GM23338 (cell line): ENCODE measurements around the gene CRYL1. TPM values are rescaled to one million over a fixed set of nuclear protein-coding genes. Genes with fewer than 3 reads are reported as not detected.

Source experiments
- ATAC-seq: fragments of 200-7000 bp; cut with Tn5 transposase; 3 replicates; pipeline ENCODE4 v1.9.1; 2020
- DNase-seq: peaks from one replicate; pipeline ENCODE4 v3.0.0-alpha.2; 2015; ENCODE audit warnings: low spot score
- H2AFZ ChIP-seq: fragments of 200-600 bp; sonication (generic); 2 replicates; pipeline ENCODE4 v1.8.0; 2016; ENCODE audit warnings: antibody characterized with exemption, mild to moderate bottlenecking, moderate library complexity
- H3F3A ChIP-seq: fragments of 200-600 bp; sonication (generic); replicated peaks from 2 replicates; pipeline ENCODE4 v1.8.0; 2017; ENCODE audit warnings: antibody characterized with exemption, mixed run types, low read depth
- H3K27ac ChIP-seq: fragments of 200-600 bp; sonication (generic); 2 replicates; pipeline ENCODE4 v1.6.1; 2016; ENCODE audit warnings: low read depth
- H3K27me3 ChIP-seq: fragments of 200-600 bp; sonication (generic); 2 replicates; pipeline ENCODE4 v1.8.0; 2016; ENCODE audit warnings: mild to moderate bottlenecking, mixed run types, moderate library complexity; ENCODE audit not compliant: insufficient read depth
- H3K36me3 ChIP-seq: fragments of 200-600 bp; sonication (generic); 2 replicates; pipeline ENCODE4 v1.8.0; 2016; ENCODE audit warnings: mild to moderate bottlenecking; ENCODE audit not compliant: insufficient read depth
- H3K4me1 ChIP-seq: fragments of 200-600 bp; sonication (generic); 2 replicates; pipeline ENCODE4 v1.8.0; 2016; ENCODE audit warnings: mild to moderate bottlenecking, moderate library complexity; ENCODE audit not compliant: insufficient read depth
- H3K4me2 ChIP-seq: fragments of 200-600 bp; sonication (generic); 2 replicates; pipeline ENCODE4 v1.7.1; 2017; ENCODE audit warnings: mixed run types
- H3K4me3 ChIP-seq: fragments of 200-600 bp; sonication (generic); 2 replicates; pipeline ENCODE4 v1.6.1; 2016; ENCODE audit warnings: mixed run types
- H3K79me2 ChIP-seq: fragments of 200-600 bp; sonication (generic); replicated peaks from 2 replicates; pipeline ENCODE4 v1.8.0; 2017; ENCODE audit warnings: mild to moderate bottlenecking; ENCODE audit not compliant: insufficient read depth
- H3K9me2 ChIP-seq: fragments of 200-600 bp; sonication (generic); 2 replicates; pipeline ENCODE4 v1.8.0; 2017; ENCODE audit not compliant: insufficient read depth
- H4K20me1 ChIP-seq: fragments of 200-600 bp; sonication (generic); replicated peaks from 2 replicates; pipeline ENCODE4 v1.8.0; 2017; ENCODE audit warnings: mild to moderate bottlenecking; ENCODE audit not compliant: insufficient read depth
- H3K27ac Mint-ChIP-seq: 2 replicates; pipeline ENCODE4 v1.8.0; 2020; ENCODE audit warnings: inconsistent platforms, mild to moderate bottlenecking, moderate library complexity, mixed read lengths
- H3K27me3 Mint-ChIP-seq: 3 replicates; pipeline ENCODE4 v1.8.0; 2022; ENCODE audit warnings: low read depth, mild to moderate bottlenecking, moderate library complexity, mixed read lengths, inconsistent platforms; ENCODE audit not compliant: insufficient read depth, poor library complexity
- H3K36me3 Mint-ChIP-seq: 3 replicates; pipeline ENCODE4 v1.8.0; 2021; ENCODE audit warnings: low read depth, mild to moderate bottlenecking, inconsistent platforms, moderate library complexity, mixed read lengths
- H3K4me1 Mint-ChIP-seq: 3 replicates; pipeline ENCODE4 v1.8.0; 2020; ENCODE audit warnings: mild to moderate bottlenecking, inconsistent platforms, mixed read lengths
- H3K4me3 Mint-ChIP-seq: 3 replicates; pipeline ENCODE4 v1.8.0; 2021; ENCODE audit warnings: moderate library complexity, mild to moderate bottlenecking, inconsistent platforms, mixed read lengths
- H3K9me3 Mint-ChIP-seq: 3 replicates; pipeline ENCODE4 v1.8.0; 2020; ENCODE audit warnings: moderate library complexity, mild to moderate bottlenecking, inconsistent platforms, mixed read lengths
- CREB1 ChIP-seq: fragments of 250-450 bp; sonication (Bioruptor Pico); IDR thresholded peaks from 2 replicates; pipeline ENCODE4 v1.5.0; 2020; ENCODE audit warnings: low read depth, mild to moderate bottlenecking, moderate library complexity
- CTCF ChIP-seq, 2 experiments: fragments of 200-600 bp in 1 of 2; sonication (generic) in 1 of 2; conservative IDR thresholded peaks; 2 replicates each; pipeline versions ENCODE4 v1.5.1 to v1.6.1; 2016 to 2017; ENCODE audit warnings: antibody characterized with exemption in 2 of 2, low read depth in 2 of 2, mild to moderate bottlenecking in 2 of 2, moderate library complexity in 1 of 2
- ETS1 ChIP-seq: IDR thresholded peaks from 2 replicates; pipeline ENCODE4 v1.6.1; 2016; ENCODE audit warnings: antibody characterized with exemption
- EZH2 ChIP-seq: fragments of 200-600 bp; sonication (generic); IDR thresholded peaks from one replicate; pipeline ENCODE4 v1.8.0; 2017; ENCODE audit warnings: antibody characterized with exemption, mild to moderate bottlenecking, low read depth; ENCODE audit not compliant: unreplicated experiment
- EZH2phosphoT487 ChIP-seq: fragments of 200-600 bp; sonication (generic); IDR thresholded peaks from one replicate; pipeline ENCODE4 v1.8.1; 2018; ENCODE audit warnings: antibody characterized with exemption; ENCODE audit not compliant: unreplicated experiment
- JUNB ChIP-seq: IDR thresholded peaks from one replicate; pipeline ENCODE4 v1.6.1; 2016; ENCODE audit warnings: antibody characterized with exemption; ENCODE audit not compliant: unreplicated experiment
- NANOG ChIP-seq: IDR thresholded peaks from 2 replicates; pipeline ENCODE4 v1.6.1; 2016; ENCODE audit warnings: antibody characterized with exemption, borderline replicate concordance
- POLR2AphosphoS5 ChIP-seq: IDR thresholded peaks from 2 replicates; pipeline ENCODE4 v1.6.1; 2016; ENCODE audit warnings: antibody characterized with exemption, low read depth
- REST ChIP-seq: IDR thresholded peaks from one replicate; pipeline ENCODE4 v1.6.1; 2018; ENCODE audit warnings: antibody characterized with exemption; ENCODE audit not compliant: unreplicated experiment
- STAT1 ChIP-seq: IDR thresholded peaks from one replicate; pipeline ENCODE4 v1.6.1; 2016; ENCODE audit warnings: antibody characterized with exemption; ENCODE audit not compliant: unreplicated experiment
- ZNF114 ChIP-seq: fragments of 250-450 bp; sonication (Bioruptor Pico); IDR thresholded peaks from 2 replicates; pipeline ENCODE4 v1.5.0; 2020; ENCODE audit warnings: mild to moderate bottlenecking, moderate library complexity
- ZNF331 ChIP-seq: fragments of 250-450 bp; sonication (Bioruptor Pico); IDR thresholded peaks from 2 replicates; pipeline ENCODE4 v1.5.0; 2020; ENCODE audit warnings: low read depth, mild to moderate bottlenecking, moderate library complexity
- ZNF462 ChIP-seq: fragments of 250-450 bp; sonication (Bioruptor Pico); IDR thresholded peaks from 2 replicates; pipeline ENCODE4 v1.5.0; 2020; ENCODE audit warnings: mild to moderate bottlenecking, moderate library complexity
- polyA plus RNA-seq: library from polyadenylated mRNA; unstranded; fragments of >200 nt; fragmentation: Nextera tagmentation; extraction: Ambion mirVana; gene quantifications from 2 replicates; pipeline ENCODE4 v1.2.1, GENCODE V29; 2016
- total RNA-seq: library from RNA; depleted of rRNA; stranded (reverse); fragments of >200 nt; shearing (Covaris generic); gene quantifications from 2 replicates; pipeline ENCODE4 v1.2.3, GENCODE V29; 2014

CRYL1 gene
- total and polyA plus RNA-seq, 2 experiments from 2014 or later: 2.2 to 2.6 TPM

GRCh38 chr13:20402881-20403280 lies 122.8 kb downstream of the CRYL1 start:
- Histone ChIP-seq H3K4me2 (no peak overlapping the region), H3K27ac (no peak overlapping the region)
- no peak for ATAC-seq

More at GRCh38 chr13:20402881-20403280, 122.8 kb downstream of the CRYL1 start:
- H3K27me3 ChIP-seq: no peaks in the 10 kb centered on the region
- Mint-ChIP-seq H3K9me3 (no peaks in the 10 kb centered on the region), H3K27ac (no peak overlapping the region), H3K4me1 (peaks cover 19% of the 10 kb centered on the region), H3K27me3 (peaks cover 7% of the 10 kb centered on the region), H3K4me3 (no peak overlapping the region), H3K36me3 (no peaks in the 10 kb centered on the region; the same call in 2 of the 3 replicates)
- H3K4me1 ChIP-seq: peaks cover 19% of the 10 kb centered on the region
- H4K20me1 ChIP-seq: no peaks in the 10 kb centered on the region
- no peak overlapping the region for H2AFZ ChIP-seq
- H3K4me3 ChIP-seq: no peak overlapping the region
- H3F3A ChIP-seq: no peaks in the 10 kb centered on the region
- TF ChIP-seq ZNF114 (CRISPR knock-in tag): no peak
- no peak for TF ChIP-seq ZNF462 (CRISPR knock-in tag)
- TF ChIP-seq JUNB: no peak
- TF ChIP-seq POLR2AphosphoS5: no peak
- no peak for TF ChIP-seq CREB1
- TF ChIP-seq REST: no peak
- TF ChIP-seq EZH2: no peak
- no peak for TF ChIP-seq STAT1
- no peak for TF ChIP-seq NANOG
- no peak for TF ChIP-seq ZNF331 (CRISPR knock-in tag)
- TF ChIP-seq ETS1: no peak
- TF ChIP-seq CTCF (conservative IDR thresholded peaks at IDR 0.05; ENCODE audit: low read depth in 2 of 2): no peak
- TF ChIP-seq EZH2phosphoT487: no peak
- H3K36me3 ChIP-seq: no peaks in the 10 kb centered on the region
- H3K9me2 ChIP-seq: no peaks in the 10 kb centered on the region
- no peaks in the 10 kb centered on the region for H3K79me2 ChIP-seq
- DNase-seq: no peak
